ENCODE results near the gene TBC1D9B.

The TBC1D9B gene

DNA sequence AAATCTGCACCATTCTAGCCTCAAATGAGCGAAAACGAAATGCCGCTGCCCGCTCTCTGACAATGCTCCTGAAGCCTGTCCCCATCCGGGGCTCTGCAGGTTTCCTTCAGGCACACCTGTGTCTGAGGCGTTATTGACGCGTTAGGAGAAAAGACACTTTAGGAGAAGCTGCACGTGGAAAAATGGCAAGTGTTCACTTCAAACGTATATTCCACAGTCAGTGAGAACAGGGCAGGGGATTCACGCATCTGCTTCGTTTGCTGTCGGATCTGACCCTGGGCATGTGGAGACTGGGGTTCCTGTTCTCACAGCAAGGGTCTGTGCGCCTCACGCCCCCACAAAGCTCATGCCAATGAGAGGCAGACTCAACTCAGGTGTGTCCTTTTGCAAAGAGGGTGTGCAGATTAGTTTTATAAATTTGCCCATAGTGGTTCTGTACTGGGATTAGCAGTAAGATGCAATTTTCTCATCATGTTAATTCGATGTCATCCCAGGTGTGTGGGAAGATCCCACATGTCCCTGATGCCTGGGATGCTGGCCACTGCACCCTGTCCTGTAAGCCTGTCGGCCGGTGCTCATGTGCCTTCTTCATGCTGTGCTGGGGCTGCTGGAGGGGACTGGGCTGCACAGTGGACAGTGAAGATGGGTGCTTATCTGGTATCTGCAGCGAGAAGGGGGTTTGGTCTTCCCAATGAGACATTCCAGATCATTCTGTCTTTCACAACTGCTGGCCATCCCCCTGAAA, 11.2 kb upstream of the TBC1D9B start:
- no peak for TF ChIP-seq CTCF (IDR thresholded peaks at IDR 0.05; ENCODE audit: low read depth, low read length)
- DNase-seq (ENCODE audit: low read depth, low spot score): no peak
- H3K4me3 ChIP-seq (ENCODE audit: low read depth, low read length): no peak overlapping the region
- in situ Hi-C loops (cut with HindIII; ENCODE audit: low sequenced_read_pairs): no loop called here

- no peak for TF ChIP-seq CTCF (IDR thresholded peaks at IDR 0.05; ENCODE audit: low read depth, low read length)
- in situ Hi-C loops (cut with HindIII; ENCODE audit: low sequenced_read_pairs): no loop called here
- H3K4me3 ChIP-seq (ENCODE audit: low read depth, low read length): no peak overlapping the region
Measured at GRCh38 chr5:179916523-179916922, 8.8 kb upstream of the TBC1D9B start.

DNA sequence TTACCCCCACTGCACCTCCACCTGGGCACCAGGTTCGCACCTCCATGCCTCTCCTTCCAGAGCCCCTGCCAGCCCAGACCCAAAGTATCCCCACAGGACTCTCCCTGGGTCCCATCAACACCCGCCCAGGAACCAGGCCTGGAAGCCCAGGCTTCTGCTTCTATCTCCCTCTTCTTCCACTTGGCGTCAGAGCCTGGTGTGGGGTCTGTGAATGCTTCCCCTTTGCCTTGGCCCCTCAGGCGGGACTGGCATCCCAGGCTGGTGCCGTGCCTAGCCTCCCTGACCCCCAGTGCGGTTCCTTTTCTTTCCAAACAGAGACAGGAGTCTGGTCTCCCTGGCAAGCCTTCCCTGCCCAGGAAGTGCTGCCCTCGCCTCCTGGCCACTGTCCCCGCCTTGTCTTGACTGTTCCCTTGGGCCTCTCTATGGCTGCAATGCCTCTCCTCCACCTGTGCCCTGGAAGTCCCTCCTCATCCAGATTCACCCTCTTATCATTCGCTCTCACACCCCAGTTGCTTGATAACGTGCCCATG, 7.8 kb upstream of the TBC1D9B start:
- in situ Hi-C loops (cut with HindIII; ENCODE audit: low sequenced_read_pairs): no loop called here

More at GRCh38 chr5:179916523-179916922, 8.8 kb upstream of the TBC1D9B start:
- DNase-seq (ENCODE audit: low read depth, low spot score): no peak

GRCh38 chr5:179914032-179914755, 6.5 kb upstream of the TBC1D9B start:
- in situ Hi-C loops (cut with HindIII; ENCODE audit: low sequenced_read_pairs): no loop called here
- TF ChIP-seq CTCF (IDR thresholded peaks at IDR 0.05; ENCODE audit: low read depth, low read length): no peak
- DNase-seq (ENCODE audit: low read depth, low spot score): peak; percentile 35
- H3K4me3 ChIP-seq (ENCODE audit: low read depth, low read length): no peak overlapping the region

More for the DNA sequence above, 7.8 kb upstream of the TBC1D9B start:
- no peak for DNase-seq (ENCODE audit: low read depth, low spot score)
- no peak for TF ChIP-seq CTCF (IDR thresholded peaks at IDR 0.05; ENCODE audit: low read depth, low read length)
- H3K4me3 ChIP-seq (ENCODE audit: low read depth, low read length): no peak overlapping the region

DNA sequence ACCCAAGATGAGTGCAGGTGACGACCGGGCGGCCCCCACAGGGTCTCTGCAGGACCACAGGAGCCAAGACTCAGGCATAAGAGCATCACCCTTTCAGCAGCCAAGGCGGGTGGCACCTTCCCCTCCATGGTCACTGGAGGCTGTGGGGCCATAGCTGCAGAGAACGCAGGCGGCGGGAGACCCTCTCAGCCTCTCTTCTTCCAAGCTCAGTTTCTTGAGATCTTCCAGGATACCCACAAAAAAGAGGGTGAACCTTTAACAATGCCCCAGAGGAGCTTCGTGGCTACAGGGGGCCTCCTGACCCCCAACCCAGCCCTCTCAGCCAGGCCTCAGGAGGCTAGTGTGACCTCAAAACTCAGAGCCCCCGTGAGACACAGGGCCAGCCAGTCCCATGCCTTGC, 5.8 kb upstream of the TBC1D9B start:
- DNase-seq (ENCODE audit: low read depth, low spot score): no peak
- in situ Hi-C loops (cut with HindIII; ENCODE audit: low sequenced_read_pairs): no loop called here
- TF ChIP-seq CTCF (IDR thresholded peaks at IDR 0.05; ENCODE audit: low read depth, low read length): no peak
- H3K4me3 ChIP-seq (ENCODE audit: low read depth, low read length): no peak overlapping the region

DNA sequence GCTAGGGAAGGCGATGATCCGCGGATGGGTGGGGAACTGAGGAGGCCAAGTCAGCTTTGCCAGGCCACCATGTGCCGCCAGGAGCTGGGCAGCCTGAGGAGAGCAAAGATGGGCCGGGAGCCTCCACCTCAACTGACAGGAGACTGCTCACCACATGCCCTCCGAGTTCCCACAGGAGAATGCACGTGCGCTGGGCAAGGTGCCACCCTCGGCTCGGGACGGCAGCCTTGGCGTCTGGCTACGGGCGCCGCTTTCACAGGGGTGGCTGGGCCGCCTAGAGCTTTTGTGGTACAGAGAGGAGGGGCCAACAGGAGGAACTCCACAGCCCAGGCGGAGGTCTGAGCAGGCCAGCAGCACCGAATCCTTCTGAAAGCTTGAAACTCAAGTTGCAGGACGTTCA, 5.3 kb upstream of the TBC1D9B start:
- no peak for DNase-seq (ENCODE audit: low read depth, low spot score)
- no peak for TF ChIP-seq CTCF (IDR thresholded peaks at IDR 0.05; ENCODE audit: low read depth, low read length)
- in situ Hi-C loops (cut with HindIII; ENCODE audit: low sequenced_read_pairs): no loop called here

More for the DNA sequence above, 5.3 kb upstream of the TBC1D9B start:
- H3K4me3 ChIP-seq (ENCODE audit: low read depth, low read length): no peak overlapping the region
